GM23338 (cell line): ENCODE results near the gene DLX4. TPM values are rescaled to one million over a fixed set of nuclear protein-coding genes. Genes with fewer than 3 reads are reported as not detected.

Source experiments
- ATAC-seq: fragments of 200-7000 bp; cut with Tn5 transposase; 3 replicates; pipeline ENCODE4 v1.9.1; 2020
- DNase-seq: peaks from one replicate; pipeline ENCODE4 v3.0.0-alpha.2; 2015; ENCODE audit warnings: low spot score
- H2AFZ ChIP-seq: fragments of 200-600 bp; sonication (generic); 2 replicates; pipeline ENCODE4 v1.8.0; 2016; ENCODE audit warnings: antibody characterized with exemption, mild to moderate bottlenecking, moderate library complexity
- H3F3A ChIP-seq: fragments of 200-600 bp; sonication (generic); replicated peaks from 2 replicates; pipeline ENCODE4 v1.8.0; 2017; ENCODE audit warnings: antibody characterized with exemption, mixed run types, low read depth
- H3K27ac ChIP-seq: fragments of 200-600 bp; sonication (generic); 2 replicates; pipeline ENCODE4 v1.6.1; 2016; ENCODE audit warnings: low read depth
- H3K27me3 ChIP-seq: fragments of 200-600 bp; sonication (generic); 2 replicates; pipeline ENCODE4 v1.8.0; 2016; ENCODE audit warnings: mild to moderate bottlenecking, mixed run types, moderate library complexity; ENCODE audit not compliant: insufficient read depth
- H3K36me3 ChIP-seq: fragments of 200-600 bp; sonication (generic); 2 replicates; pipeline ENCODE4 v1.8.0; 2016; ENCODE audit warnings: mild to moderate bottlenecking; ENCODE audit not compliant: insufficient read depth
- H3K4me1 ChIP-seq: fragments of 200-600 bp; sonication (generic); 2 replicates; pipeline ENCODE4 v1.8.0; 2016; ENCODE audit warnings: mild to moderate bottlenecking, moderate library complexity; ENCODE audit not compliant: insufficient read depth
- H3K4me2 ChIP-seq: fragments of 200-600 bp; sonication (generic); 2 replicates; pipeline ENCODE4 v1.7.1; 2017; ENCODE audit warnings: mixed run types
- H3K4me3 ChIP-seq: fragments of 200-600 bp; sonication (generic); 2 replicates; pipeline ENCODE4 v1.6.1; 2016; ENCODE audit warnings: mixed run types
- H3K79me2 ChIP-seq: fragments of 200-600 bp; sonication (generic); replicated peaks from 2 replicates; pipeline ENCODE4 v1.8.0; 2017; ENCODE audit warnings: mild to moderate bottlenecking; ENCODE audit not compliant: insufficient read depth
- H3K9me2 ChIP-seq: fragments of 200-600 bp; sonication (generic); 2 replicates; pipeline ENCODE4 v1.8.0; 2017; ENCODE audit not compliant: insufficient read depth
- H4K20me1 ChIP-seq: fragments of 200-600 bp; sonication (generic); replicated peaks from 2 replicates; pipeline ENCODE4 v1.8.0; 2017; ENCODE audit warnings: mild to moderate bottlenecking; ENCODE audit not compliant: insufficient read depth
- H3K27ac Mint-ChIP-seq: 2 replicates; pipeline ENCODE4 v1.8.0; 2020; ENCODE audit warnings: inconsistent platforms, mild to moderate bottlenecking, moderate library complexity, mixed read lengths
- H3K27me3 Mint-ChIP-seq: 3 replicates; pipeline ENCODE4 v1.8.0; 2022; ENCODE audit warnings: low read depth, mild to moderate bottlenecking, moderate library complexity, mixed read lengths, inconsistent platforms; ENCODE audit not compliant: insufficient read depth, poor library complexity
- H3K36me3 Mint-ChIP-seq: 3 replicates; pipeline ENCODE4 v1.8.0; 2021; ENCODE audit warnings: low read depth, mild to moderate bottlenecking, inconsistent platforms, moderate library complexity, mixed read lengths
- H3K4me1 Mint-ChIP-seq: 3 replicates; pipeline ENCODE4 v1.8.0; 2020; ENCODE audit warnings: mild to moderate bottlenecking, inconsistent platforms, mixed read lengths
- H3K4me3 Mint-ChIP-seq: 3 replicates; pipeline ENCODE4 v1.8.0; 2021; ENCODE audit warnings: moderate library complexity, mild to moderate bottlenecking, inconsistent platforms, mixed read lengths
- H3K9me3 Mint-ChIP-seq: 3 replicates; pipeline ENCODE4 v1.8.0; 2020; ENCODE audit warnings: moderate library complexity, mild to moderate bottlenecking, inconsistent platforms, mixed read lengths
- CREB1 ChIP-seq: fragments of 250-450 bp; sonication (Bioruptor Pico); IDR thresholded peaks from 2 replicates; pipeline ENCODE4 v1.5.0; 2020; ENCODE audit warnings: low read depth, mild to moderate bottlenecking, moderate library complexity
- CTCF ChIP-seq, 2 experiments: fragments of 200-600 bp in 1 of 2; sonication (generic) in 1 of 2; conservative IDR thresholded peaks; 2 replicates each; pipeline versions ENCODE4 v1.5.1 to v1.6.1; 2016 to 2017; ENCODE audit warnings: antibody characterized with exemption in 2 of 2, low read depth in 2 of 2, mild to moderate bottlenecking in 2 of 2, moderate library complexity in 1 of 2
- ETS1 ChIP-seq: IDR thresholded peaks from 2 replicates; pipeline ENCODE4 v1.6.1; 2016; ENCODE audit warnings: antibody characterized with exemption
- EZH2 ChIP-seq: fragments of 200-600 bp; sonication (generic); IDR thresholded peaks from one replicate; pipeline ENCODE4 v1.8.0; 2017; ENCODE audit warnings: antibody characterized with exemption, mild to moderate bottlenecking, low read depth; ENCODE audit not compliant: unreplicated experiment
- EZH2phosphoT487 ChIP-seq: fragments of 200-600 bp; sonication (generic); IDR thresholded peaks from one replicate; pipeline ENCODE4 v1.8.1; 2018; ENCODE audit warnings: antibody characterized with exemption; ENCODE audit not compliant: unreplicated experiment
- JUNB ChIP-seq: IDR thresholded peaks from one replicate; pipeline ENCODE4 v1.6.1; 2016; ENCODE audit warnings: antibody characterized with exemption; ENCODE audit not compliant: unreplicated experiment
- NANOG ChIP-seq: IDR thresholded peaks from 2 replicates; pipeline ENCODE4 v1.6.1; 2016; ENCODE audit warnings: antibody characterized with exemption, borderline replicate concordance
- POLR2AphosphoS5 ChIP-seq: IDR thresholded peaks from 2 replicates; pipeline ENCODE4 v1.6.1; 2016; ENCODE audit warnings: antibody characterized with exemption, low read depth
- REST ChIP-seq: IDR thresholded peaks from one replicate; pipeline ENCODE4 v1.6.1; 2018; ENCODE audit warnings: antibody characterized with exemption; ENCODE audit not compliant: unreplicated experiment
- STAT1 ChIP-seq: IDR thresholded peaks from one replicate; pipeline ENCODE4 v1.6.1; 2016; ENCODE audit warnings: antibody characterized with exemption; ENCODE audit not compliant: unreplicated experiment
- ZNF114 ChIP-seq: fragments of 250-450 bp; sonication (Bioruptor Pico); IDR thresholded peaks from 2 replicates; pipeline ENCODE4 v1.5.0; 2020; ENCODE audit warnings: mild to moderate bottlenecking, moderate library complexity
- ZNF331 ChIP-seq: fragments of 250-450 bp; sonication (Bioruptor Pico); IDR thresholded peaks from 2 replicates; pipeline ENCODE4 v1.5.0; 2020; ENCODE audit warnings: low read depth, mild to moderate bottlenecking, moderate library complexity
- ZNF462 ChIP-seq: fragments of 250-450 bp; sonication (Bioruptor Pico); IDR thresholded peaks from 2 replicates; pipeline ENCODE4 v1.5.0; 2020; ENCODE audit warnings: mild to moderate bottlenecking, moderate library complexity
- polyA plus RNA-seq: library from polyadenylated mRNA; unstranded; fragments of >200 nt; fragmentation: Nextera tagmentation; extraction: Ambion mirVana; gene quantifications from 2 replicates; pipeline ENCODE4 v1.2.1, GENCODE V29; 2016
- total RNA-seq: library from RNA; depleted of rRNA; stranded (reverse); fragments of >200 nt; shearing (Covaris generic); gene quantifications from 2 replicates; pipeline ENCODE4 v1.2.3, GENCODE V29; 2014

The DLX4 gene
- total and polyA plus RNA-seq, 2 experiments from 2014 or later = 0.10 to 0.79 TPM

- TF ChIP-seq EZH2 (no peak), CREB1 (CRISPR knock-in tag) (no peak), ZNF462 (CRISPR knock-in tag) (no peak), ZNF331 (CRISPR knock-in tag) (no peak), EZH2phosphoT487 (no peak), CTCF (conservative IDR thresholded peaks at IDR 0.05; ENCODE audit: low read depth in 2 of 2) (no peak), ZNF114 (no peak), JUNB (no peak), NANOG (no peak), ETS1 (no peak), REST (no peak), POLR2AphosphoS5 (no peak), STAT1 (no peak)
- H3K36me3 ChIP-seq = no peaks in the 10 kb centered on the region
- no peaks in the 10 kb centered on the region for H3K79me2 ChIP-seq
- H2AFZ ChIP-seq = no peak overlapping the region; the same call in 1 of the 2 replicates
- Mint-ChIP-seq H3K27me3 (peaks cover 49% of the 10 kb centered on the region), H3K4me1 (peaks cover 59% of the 10 kb centered on the region), H3K27ac (no peak overlapping the region), H3K4me3 (no peak overlapping the region), H3K36me3 (no peaks in the 10 kb centered on the region), H3K9me3 (no peaks in the 10 kb centered on the region)
- peaks cover 47% of the 10 kb centered on the region for H3K4me1 ChIP-seq
- no peak overlapping the region for H3K27ac ChIP-seq
- H3F3A ChIP-seq = 0 out of 2 replicates have a peak, but pooled peaks cover 4% of the 10 kb centered on the region
- no peak for DNase-seq
- H3K4me3 ChIP-seq = no peak overlapping the region
- no peak overlapping the region for H3K4me2 ChIP-seq
- no peak for ATAC-seq
- no peaks in the 10 kb centered on the region for H4K20me1 ChIP-seq
- H3K27me3 ChIP-seq = peaks cover 72% of the 10 kb centered on the region
- H3K9me2 ChIP-seq = no peaks in the 10 kb centered on the region
These were observed 10.9 kb downstream of the DLX4 start for GRCh38 chr17:49979748-49980479.
